NOMO-1 (cell line): ENCODE measurements around the gene RNF208.
"Not testable (repeated sequence)": the region's sequence is repeated elsewhere in the genome, so short reads cannot be mapped to it uniquely, and the experiment has no call there.

Experiments
- DNase-seq, 2 experiments: peaks; one replicate each; lab custom pipeline; 2025; ENCODE audit not compliant: unreplicated experiment in 2 of 2; lab: John Stamatoyannopoulos, UW

RNF208 gene

GRCh38 chr9:137253717-137254623, 31.9 kb upstream of the RNF208 start:
- DNase-seq: peak in 1 of 2 experiments; percentile 20

- DNase-seq: no peak
Observed at GRCh38 chr9:137252555-137253506, 30.8 kb upstream of the RNF208 start.

- DNase-seq: no peak
Observed at GRCh38 chr9:137251490-137252268, 29.6 kb upstream of the RNF208 start.

DNA sequence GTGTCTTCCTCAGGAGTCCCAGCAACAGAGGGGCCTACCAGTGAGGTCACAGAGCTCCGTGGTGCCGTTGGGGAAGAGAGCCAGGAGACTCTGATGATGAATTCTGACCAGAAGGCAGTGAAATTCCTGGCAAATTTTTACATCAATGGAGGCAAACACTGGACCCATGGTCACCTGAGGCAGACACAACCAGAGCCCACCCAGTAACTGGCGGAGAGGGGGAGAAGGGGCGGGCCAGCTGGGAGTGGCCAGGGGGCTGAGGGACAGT, 29.1 kb upstream of the RNF208 start, which contains the start of gene STPG3:
Gene STPG3, plus strand, starts transcription at position 93 of the 268 bp plus-strand sequence. Its CDS starts 1 bp downstream, at position 94.
- no peak for DNase-seq

DNA sequence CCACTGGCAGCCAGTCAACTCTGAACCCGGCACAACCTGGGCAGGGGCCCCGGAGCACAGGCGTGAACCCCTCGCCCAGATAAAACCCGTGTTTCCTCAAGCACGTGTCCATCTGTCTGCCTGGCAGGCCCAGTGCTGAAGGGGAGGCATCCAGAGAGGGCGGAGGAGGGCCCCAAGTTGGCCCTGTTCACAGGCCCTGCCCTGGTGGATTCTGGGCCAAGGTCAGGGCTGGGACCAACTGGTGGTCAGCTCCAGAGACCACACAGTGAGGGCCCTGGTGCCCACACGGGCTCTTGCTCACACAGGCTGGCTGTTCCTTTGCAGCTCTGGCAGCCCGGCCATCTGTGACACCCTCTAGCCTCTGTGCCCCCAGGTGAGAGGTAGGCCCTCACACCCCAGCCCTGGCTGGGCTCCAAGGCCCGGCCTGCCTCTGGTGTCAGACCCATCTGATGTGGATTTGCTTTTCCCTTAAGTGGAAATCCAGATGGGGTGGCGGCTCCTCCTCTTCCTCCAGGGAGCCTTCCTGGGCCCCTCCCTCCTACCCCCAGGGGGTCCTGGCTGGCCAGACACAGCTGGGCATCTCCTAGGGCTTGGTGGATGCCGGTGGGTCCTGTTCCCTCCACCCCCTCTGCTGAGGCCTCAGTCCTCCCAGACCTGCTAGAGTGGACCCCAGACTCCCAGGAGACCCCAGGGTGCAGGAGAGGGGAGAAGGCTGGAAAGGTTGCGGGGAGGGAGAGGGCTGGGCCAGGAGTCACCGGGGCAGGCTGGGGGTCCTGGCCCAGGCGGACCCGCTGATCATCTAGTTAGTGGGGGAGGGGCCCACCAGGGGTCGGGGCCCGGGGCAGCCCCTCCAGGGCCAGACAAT, 28.5 kb upstream of the RNF208 start:
- no peak for DNase-seq

DNA sequence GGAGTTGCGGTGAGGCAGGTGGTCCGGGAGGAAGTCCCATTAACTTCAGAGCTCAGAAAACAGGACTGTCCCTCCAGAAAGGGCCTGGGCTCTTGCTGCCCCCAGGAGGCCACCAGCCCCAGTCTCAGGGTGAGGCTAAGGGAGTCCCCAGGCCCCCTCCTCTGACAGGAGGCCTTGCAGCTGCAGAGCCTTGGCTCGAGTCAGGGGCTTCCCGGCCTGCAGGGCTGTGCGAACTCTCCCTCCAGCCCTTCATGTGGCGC, 25.8 kb upstream of the RNF208 start:
- DNase-seq: no peak

GRCh38 chr9:137247135-137247915, 25.3 kb upstream of the RNF208 start:
- DNase-seq: no peak

- DNase-seq: no peak
Observed at GRCh38 chr9:137245450-137246421, 23.7 kb upstream of the RNF208 start.

- no peak for DNase-seq
Observed at GRCh38 chr9:137244486-137245449, 22.7 kb upstream of the RNF208 start.

DNA sequence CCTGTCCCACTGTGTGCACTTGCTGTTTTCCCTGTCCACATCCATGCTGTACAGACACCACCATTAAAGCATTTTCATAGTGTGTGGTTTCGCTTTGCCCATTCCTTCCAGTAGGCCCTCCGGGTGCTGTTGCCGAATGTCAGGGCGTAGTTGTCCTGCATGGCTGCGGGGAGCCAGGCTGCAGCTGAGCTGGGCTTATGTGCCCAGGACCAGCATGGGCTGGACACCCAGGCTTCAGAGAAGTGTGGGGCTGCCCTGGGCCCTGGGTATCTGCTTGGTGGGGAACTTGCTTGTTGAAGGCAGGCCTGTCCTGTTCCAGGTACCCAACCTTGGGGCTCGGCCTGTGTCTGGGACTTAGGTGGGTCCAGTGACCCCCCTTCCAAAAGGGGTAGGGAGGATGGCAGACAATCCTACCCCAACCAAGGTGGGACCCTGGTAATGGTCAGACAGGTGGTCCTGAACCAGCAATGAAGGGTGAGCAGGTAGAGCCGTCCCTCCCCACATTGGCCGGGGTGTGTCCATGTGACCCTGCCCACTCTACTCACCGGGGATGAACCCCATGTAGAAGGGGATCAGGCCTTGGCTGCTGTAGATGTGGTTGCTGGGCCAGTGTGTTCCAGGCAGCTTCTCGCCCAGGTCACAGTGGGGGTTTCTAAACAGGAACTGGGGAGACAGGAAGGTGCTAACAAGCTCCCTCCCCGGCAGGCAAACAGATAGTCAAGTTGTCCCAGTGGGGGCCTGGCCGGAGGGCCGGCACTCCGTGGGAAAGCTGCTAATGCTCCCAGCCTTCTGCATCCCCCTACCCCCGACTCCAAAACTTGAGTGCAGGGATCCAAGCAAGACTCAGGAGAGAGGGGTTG, 21.8 kb upstream of the RNF208 start:
- DNase-seq: no peak

GRCh38 chr9:137243266-137243625, 21.2 kb upstream of the RNF208 start:
- DNase-seq: not testable (repeated sequence)

- DNase-seq: no peak
Observed at GRCh38 chr9:137242269-137243203, 20.5 kb upstream of the RNF208 start.

GRCh38 chr9:137241490-137242268, 19.6 kb upstream of the RNF208 start:
- DNase-seq: peak; percentile 47 to 74

DNA sequence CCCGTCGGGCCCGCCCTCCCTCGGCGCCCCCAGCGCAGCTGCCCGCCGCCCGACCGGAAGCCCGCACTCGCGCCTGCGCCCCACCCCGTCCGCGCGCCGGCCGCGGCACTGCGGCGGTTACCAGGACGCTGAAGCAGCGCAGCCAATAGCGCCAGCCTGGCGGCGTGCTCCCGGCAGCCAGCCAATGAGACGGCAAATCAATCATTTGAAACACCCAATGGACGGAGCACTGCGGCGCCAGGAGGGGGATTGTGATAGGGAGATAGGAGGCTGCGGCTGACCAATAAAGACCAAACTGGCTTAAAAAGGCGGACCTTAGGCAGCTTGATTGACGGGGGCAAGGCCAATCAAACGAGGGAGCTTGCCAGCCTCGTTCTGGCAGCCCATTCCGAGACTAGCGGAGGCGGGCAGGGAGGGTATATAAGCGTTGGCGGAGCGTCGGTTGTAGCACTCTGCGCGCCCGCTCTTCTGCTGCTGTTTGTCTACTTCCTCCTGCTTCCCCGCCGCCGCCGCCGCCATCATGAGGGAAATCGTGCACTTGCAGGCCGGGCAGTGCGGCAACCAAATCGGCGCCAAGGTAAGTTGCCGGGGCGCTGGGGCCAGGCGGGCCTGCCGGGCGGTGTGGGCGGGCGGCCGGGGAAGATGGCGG, 18.9 kb upstream of the RNF208 start, which contains the start of gene TUBB4B:
Gene TUBB4B, plus strand, starts transcription at position 447 of the 649 bp plus-strand sequence. Its CDS starts 74 bp downstream, at position 521.
- DNase-seq: peak; percentile 100
